ENCODE data around the gene MAP3K7.

DNA sequence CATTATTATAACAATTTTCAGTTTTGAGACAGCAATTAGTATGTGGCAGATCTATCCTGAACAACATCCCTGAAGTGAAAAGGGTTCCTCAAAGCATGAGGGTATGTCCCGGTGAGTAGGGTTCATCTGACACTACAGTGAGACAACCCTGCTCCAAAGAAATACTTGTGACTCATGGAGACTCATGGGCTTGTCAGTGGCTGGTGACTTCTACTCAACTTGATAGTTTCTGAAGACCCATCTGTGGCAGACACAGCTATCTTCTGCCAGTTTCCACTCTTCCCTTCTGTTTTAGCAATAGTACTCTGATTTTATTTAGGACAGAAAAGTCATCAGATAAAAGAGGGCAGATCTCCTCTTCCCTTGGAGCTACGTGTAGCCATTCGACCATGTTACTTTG lies 41.4 kb downstream of the MAP3K7 start:
- TF ChIP-seq FOXK2 (IDR thresholded peaks at IDR 0.05) (no peak), HDGF (IDR thresholded peaks at IDR 0.05; ENCODE audit: borderline replicate concordance) (no peak)

Data from HEK293T (cell line).